G401 (cell line): Measurements from ENCODE around the gene IRF6. TPM values are rescaled to one million over a fixed set of nuclear protein-coding genes. Genes with fewer than 3 reads are reported as not detected.

Source experiments
- DNase-seq: peaks from one replicate; pipeline ENCODE4 v3.0.0-alpha.2; 2015; ENCODE audit warnings: low spot score
- in situ Hi-C: cut with HindIII; loops from 2 replicates; pipeline ENCODE4 v1.10.0; 2016; ENCODE audit warnings: low sequenced_read_pairs, mixed read lengths
- total RNA-seq: library from RNA; depleted of rRNA; stranded (reverse); fragments of >200 nt; shearing (Covaris generic); gene quantifications from 2 replicates; pipeline ENCODE4 v1.2.3, GENCODE V29; 2014; rRNA removed

Gene IRF6
- total RNA-seq = not detected in 2 replicates

- peak; percentile 74 for DNase-seq
- in situ Hi-C loops = no loop called here
Observed at GRCh38 chr1:209805875-209806760, at the start of gene IRF6. IRF6 (minus strand) TSS chr1:209806142; CDS start chr1:209801413, 4,729 bp downstream.

DNA sequence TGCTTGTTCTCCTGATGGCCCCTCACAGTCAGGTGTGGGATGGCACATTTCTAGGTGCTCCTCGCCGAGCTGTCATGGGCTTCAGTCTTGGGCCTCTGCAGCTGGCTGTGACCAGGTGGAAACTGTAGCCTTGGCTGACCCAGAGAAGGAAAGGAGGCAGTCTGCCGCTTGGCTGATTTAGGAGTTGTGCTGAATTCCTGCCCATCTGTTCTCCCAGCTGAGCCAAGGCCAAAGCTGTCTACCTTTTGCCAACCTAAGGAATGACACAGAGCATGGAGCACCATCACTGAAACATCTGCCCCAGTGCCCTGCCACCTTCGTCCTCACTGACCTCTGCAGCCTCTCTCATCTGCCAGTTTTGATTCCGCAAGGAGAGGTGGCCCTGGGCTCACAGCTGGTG lies 49.7 kb upstream of the IRF6 start:
- in situ Hi-C loops = no loop called here
- peak; percentile 61 for DNase-seq

GRCh38 chr1:209855006-209855405 lies 49.1 kb upstream of the IRF6 start:
- DNase-seq = no peak
- in situ Hi-C loops = no loop called here

- DNase-seq = no peak
- in situ Hi-C loops = no loop called here
Observed at GRCh38 chr1:209854196-209854595, 48.3 kb upstream of the IRF6 start.

DNA sequence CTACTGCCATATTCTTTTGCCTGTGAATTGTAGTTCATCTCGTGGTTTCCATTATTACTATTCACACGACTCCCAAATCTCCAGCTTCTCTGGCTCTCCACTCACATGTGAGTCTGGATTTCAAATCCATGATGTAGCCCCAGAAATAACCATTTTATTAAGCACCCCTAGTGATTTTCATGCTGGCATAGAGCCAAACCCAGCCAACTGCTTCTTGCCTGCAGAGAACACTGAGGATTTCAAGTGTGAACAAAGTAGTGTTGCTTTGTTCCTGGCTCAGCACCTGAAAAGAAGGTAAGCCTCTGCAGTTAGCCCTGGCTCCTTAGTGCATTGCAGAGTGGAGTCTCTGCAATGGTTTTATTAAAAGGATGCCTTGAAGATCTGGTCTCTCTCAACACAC lies 47.7 kb upstream of the IRF6 start:
- in situ Hi-C loops = no loop called here
- no peak for DNase-seq

- in situ Hi-C loops = no loop called here
Observed at GRCh38 chr1:209850342-209850979, 44.5 kb upstream of the IRF6 start.

GRCh38 chr1:209849388-209849787 lies 43.4 kb upstream of the IRF6 start:
- in situ Hi-C loops = loop anchor here (25.0 kb wide), 1 partner anchor 513 kb away; no protein-coding TSS in a partner anchor
- no peak for DNase-seq

More at GRCh38 chr1:209850342-209850979, 44.5 kb upstream of the IRF6 start:
- peak; percentile 70 for DNase-seq

DNA sequence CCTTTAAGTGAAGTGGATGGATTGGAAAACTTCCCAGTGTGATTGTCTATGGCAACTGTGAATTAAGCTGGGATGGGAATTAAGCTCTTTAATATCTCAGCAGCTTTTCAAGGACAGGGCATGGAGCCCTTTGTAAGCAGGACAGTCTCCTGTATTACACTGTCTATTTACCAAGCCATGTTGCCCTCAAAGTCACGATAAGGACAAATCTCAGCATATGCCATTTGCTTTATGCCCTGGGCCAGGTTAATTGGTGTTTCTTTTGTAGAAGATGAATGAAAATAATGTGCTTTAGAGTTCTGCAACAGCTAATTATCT lies 39.4 kb upstream of the IRF6 start:
- in situ Hi-C loops = loop anchor here (25.0 kb wide), 1 partner anchor 517 kb away; no protein-coding TSS in a partner anchor
- DNase-seq = no peak

DNA sequence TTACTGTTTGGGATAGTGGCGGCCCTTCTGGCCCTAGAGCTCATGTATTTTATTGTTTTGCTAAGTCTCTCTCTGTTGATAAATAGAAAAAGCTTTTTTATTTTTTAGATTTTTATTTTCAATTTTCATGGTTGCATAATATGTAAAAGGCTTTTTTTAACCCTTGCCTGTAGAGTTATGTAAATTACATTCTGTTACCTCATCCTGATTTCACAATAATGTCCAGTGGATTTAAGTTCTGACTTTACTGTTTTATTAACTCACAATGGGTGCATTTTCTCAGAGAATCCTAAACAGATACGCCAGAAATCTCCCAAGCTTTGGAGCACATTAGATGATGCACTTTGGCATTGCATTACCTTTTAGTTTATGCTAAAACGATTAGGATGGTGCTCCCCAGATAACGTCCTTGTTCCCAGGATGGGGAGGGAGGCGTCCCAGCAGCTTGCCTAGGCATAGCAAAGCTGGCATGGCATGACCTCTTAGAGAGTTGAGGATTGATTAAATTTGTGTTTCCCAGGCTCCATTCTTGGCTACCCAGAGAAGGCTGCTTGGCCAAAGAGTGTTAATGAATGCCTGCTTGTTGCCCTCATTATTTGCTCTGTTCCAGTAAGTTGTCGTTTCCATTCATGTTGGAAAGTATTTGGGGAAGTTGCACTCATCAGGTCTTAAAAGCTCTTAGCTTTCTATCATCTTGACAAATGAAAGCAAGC lies 38.9 kb upstream of the IRF6 start:
- no peak for DNase-seq
- in situ Hi-C loops = loop anchor here (25.0 kb wide), 1 partner anchor 517 kb away; no protein-coding TSS in a partner anchor

DNA sequence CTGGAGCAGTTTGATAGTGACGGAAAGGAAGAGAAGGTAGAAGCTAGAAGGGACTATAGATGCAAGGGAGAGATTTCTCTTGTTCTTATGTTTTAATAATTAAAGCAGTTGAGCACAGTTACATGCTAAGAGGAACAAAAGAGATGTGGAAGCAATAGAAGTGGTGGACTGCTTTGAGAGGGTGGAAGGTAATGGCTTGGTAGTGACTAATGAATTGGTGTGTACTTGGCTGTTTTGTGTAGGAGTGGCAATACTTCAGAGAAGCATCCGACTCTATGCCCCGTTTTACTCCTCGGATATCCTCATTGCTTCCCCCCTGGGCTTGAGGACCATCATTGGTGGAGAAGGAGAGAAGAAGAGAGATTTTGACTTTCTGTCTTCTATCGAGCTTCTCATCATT lies 34.7 kb upstream of the IRF6 start:
- in situ Hi-C loops = loop anchor here (25.0 kb wide), 1 partner anchor 522 kb away; no protein-coding TSS in a partner anchor
- no peak for DNase-seq

DNA sequence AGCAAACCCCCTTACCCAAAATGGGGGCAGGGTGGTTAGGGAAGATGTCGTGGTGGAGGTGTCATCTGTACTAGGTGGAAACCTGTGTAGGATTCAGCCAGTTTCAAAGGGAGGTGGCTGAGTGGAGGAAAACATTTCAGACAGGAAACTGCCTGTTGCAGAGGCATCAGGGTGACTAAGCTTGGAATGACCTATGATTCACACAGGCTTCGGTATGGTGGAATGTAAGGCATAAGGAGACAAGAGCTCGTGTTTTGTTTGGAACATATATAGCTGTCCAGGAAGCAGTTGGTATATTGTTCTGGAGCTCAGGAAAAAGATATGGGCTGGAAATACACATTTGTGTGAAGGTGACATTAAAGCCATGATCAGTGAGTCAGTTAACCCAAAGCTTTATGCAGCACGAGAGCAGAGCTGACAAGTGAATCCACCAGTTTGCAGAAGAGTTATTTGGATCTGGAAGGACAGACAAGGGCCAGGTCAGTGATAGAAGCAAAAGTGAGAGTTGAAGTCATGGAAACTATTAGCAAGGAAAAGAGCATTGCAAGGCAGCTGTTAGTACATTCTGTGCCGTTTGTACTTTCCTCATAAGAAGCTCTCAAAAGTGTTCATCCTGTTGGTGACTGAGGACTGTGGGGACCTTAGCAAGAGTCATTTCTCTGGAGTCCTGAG lies 34.1 kb upstream of the IRF6 start:
- in situ Hi-C loops = loop anchor here (25.0 kb wide), 1 partner anchor 522 kb away; no protein-coding TSS in a partner anchor
- no peak for DNase-seq

GRCh38 chr1:209838537-209838936 lies 32.6 kb upstream of the IRF6 start:
- no peak for DNase-seq
- in situ Hi-C loops = loop anchor here (25.0 kb wide), 1 partner anchor 524 kb away; no protein-coding TSS in a partner anchor

DNA sequence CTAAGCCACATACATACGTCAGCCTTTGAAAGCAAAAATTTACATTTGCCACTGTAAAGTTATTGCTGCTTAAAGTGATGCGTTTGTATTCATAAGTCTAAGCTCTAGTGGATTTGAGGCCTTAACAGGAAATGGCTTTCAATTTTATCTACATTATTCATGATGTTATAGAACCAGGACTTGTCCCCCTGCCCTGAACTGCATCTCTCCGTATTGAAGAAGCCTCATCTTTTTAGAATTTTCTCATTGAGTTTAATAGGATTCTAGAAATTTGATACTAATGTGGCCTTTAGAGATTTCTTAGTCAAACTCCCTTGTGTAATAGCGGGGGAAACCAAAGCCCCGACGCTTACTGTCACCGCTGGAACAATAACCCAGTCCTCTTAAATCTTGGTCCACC lies 31.7 kb upstream of the IRF6 start:
- DNase-seq = no peak
- in situ Hi-C loops = loop anchor here (25.0 kb wide), 1 partner anchor 525 kb away; no protein-coding TSS in a partner anchor

GRCh38 chr1:209835782-209836298 lies 29.9 kb upstream of the IRF6 start:
- no peak for DNase-seq
- in situ Hi-C loops = loop anchor here (25.0 kb wide), 1 partner anchor 526 kb away; no protein-coding TSS in a partner anchor

DNA sequence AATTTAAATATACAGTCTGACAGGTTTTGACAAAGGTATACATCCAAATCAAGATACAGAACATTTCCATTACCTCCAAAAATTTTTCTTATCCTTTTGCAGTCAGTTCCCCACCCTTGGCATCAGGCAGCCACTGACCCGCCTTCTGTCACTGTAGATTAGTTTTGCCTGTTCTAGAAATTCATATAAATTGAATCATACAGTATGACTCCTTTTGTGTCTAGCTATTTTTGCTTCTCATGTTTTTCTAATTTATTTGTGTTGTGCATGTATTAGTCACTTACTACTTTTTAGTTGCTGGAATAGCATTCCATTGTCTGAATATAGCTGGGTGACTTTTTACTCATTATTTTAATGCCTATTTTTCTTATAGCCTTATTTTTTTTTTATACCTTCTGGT lies 25.7 kb upstream of the IRF6 start:
- DNase-seq = no peak

GRCh38 chr1:209830722-209831121 lies 24.8 kb upstream of the IRF6 start:
- in situ Hi-C loops = loop anchor here (25.0 kb wide), 1 partner anchor 532 kb away; no protein-coding TSS in a partner anchor
- DNase-seq = no peak

More for the DNA sequence above, 25.7 kb upstream of the IRF6 start:
- in situ Hi-C loops = loop anchor here (25.0 kb wide), 1 partner anchor 531 kb away; no protein-coding TSS in a partner anchor

DNA sequence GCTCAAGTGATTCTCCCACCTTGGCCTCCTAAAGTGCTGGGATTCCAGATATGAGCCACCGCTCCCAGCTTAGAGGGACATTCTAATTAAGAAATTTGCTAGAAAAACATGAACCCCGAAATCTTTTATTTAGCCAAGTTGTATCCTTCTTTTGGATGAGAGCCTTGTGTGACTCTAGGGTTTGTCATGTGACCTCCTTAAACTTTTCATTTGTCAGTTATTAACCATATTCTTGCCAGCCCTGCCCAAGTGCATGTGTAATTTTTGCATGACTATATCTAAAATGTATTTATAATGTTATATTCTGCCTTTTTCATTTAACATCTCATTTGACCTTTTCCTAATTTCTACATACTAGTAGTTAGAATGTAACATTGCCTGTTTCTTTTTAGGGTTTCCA lies 23.8 kb upstream of the IRF6 start:
- in situ Hi-C loops = loop anchor here (25.0 kb wide), 1 partner anchor 533 kb away; no protein-coding TSS in a partner anchor
- DNase-seq = no peak
